Small intestine (tissue), 7 donors: ENCODE measurements around the gene VAMP4. TPM values are rescaled to one million over a fixed set of nuclear protein-coding genes. Genes with fewer than 3 reads are reported as not detected.

Experiments used
- DNase-seq, 2 donors: peaks; one replicate each; pipeline versions ENCODE4 v3.0.0 to v3.0.0-alpha.2; 2013
- FAIRE-seq: peaks from 2 replicates; lab custom pipeline; 2012; peaks lifted over from hg19 to GRCh38; lab: Jason Lieb, UNC
- H3K27ac ChIP-seq, 3 donors: one replicate each; pipeline ENCODE4 v1.5.1; 2013; ENCODE audit warnings: low read length in 2 of 3, mild to moderate bottlenecking in 2 of 3, control low read depth in 1 of 3, inconsistent platforms in 1 of 3, low read depth in 1 of 3, moderate library complexity in 1 of 3
- H3K27me3 ChIP-seq, 3 donors: one replicate each; pipeline ENCODE4 v1.6.1; 2013; ENCODE audit warnings: low read length in 3 of 3, inconsistent platforms in 1 of 3; ENCODE audit not compliant: control insufficient read depth in 3 of 3, insufficient read depth in 3 of 3
- H3K36me3 ChIP-seq, 3 donors: one replicate each; pipeline ENCODE4 v1.6.1; 2013; ENCODE audit warnings: low read length in 3 of 3, inconsistent platforms in 1 of 3, low read depth in 1 of 3, mild to moderate bottlenecking in 1 of 3, moderate library complexity in 1 of 3; ENCODE audit not compliant: control insufficient read depth in 3 of 3, insufficient read depth in 2 of 3
- H3K4me1 ChIP-seq, 3 donors: one replicate each; pipeline ENCODE4 v1.6.1; 2013; ENCODE audit warnings: low read length in 2 of 3, inconsistent platforms in 1 of 3, low read depth in 1 of 3, mild to moderate bottlenecking in 1 of 3, moderate library complexity in 1 of 3; ENCODE audit not compliant: control insufficient read depth in 3 of 3, insufficient read depth in 2 of 3
- H3K4me3 ChIP-seq, 3 donors: one replicate each; pipeline ENCODE4 v1.5.1; 2013; ENCODE audit warnings: low read length in 3 of 3, control low read depth in 1 of 3, inconsistent platforms in 1 of 3, low read depth in 1 of 3, mild to moderate bottlenecking in 1 of 3, moderate library complexity in 1 of 3
- H3K9me3 ChIP-seq, 2 donors: one replicate each; pipeline ENCODE4 v1.6.1; 2013; ENCODE audit warnings: low read depth in 1 of 2, low read length in 1 of 2; ENCODE audit not compliant: control insufficient read depth in 2 of 2, insufficient read depth in 1 of 2
- WGBS, 3 donors: extraction: QIAGEN DNeasy Blood & Tissue Kit; methylation state at CpG; one replicate each; pipeline ENCODE4 v1.1.7; 2013; 5-methylcytosine and 5-hydroxymethylcytosine counted together
- polyA plus RNA-seq, 4 donors: library from polyadenylated mRNA; stranded (reverse) in 3 of 4; unstranded in 1 of 4; fragments of 200-250 nt in 3 of 4; fragments of 120-200 nt in 1 of 4; gene quantifications; one replicate each; pipeline versions ENCODE4 v1.2.1 to v1.2.3, GENCODE V29; 2013
- donor health status: healthy with polysubstance abuse.
- donor health status: control.
- donor health status: control.
- donor health status: Bipolar disorder and iron deficiency.
- donor health status: healthy.

Gene VAMP4
- polyA plus RNA-seq, 4 donors, result 5.2 to 9.7 (median 8.1) TPM

GRCh38 chr1:171758011-171758410 is 16.1 kb upstream of the VAMP4 start:
- H3K36me3 ChIP-seq, result no peaks in the 10 kb centered on the region
- H3K9me3 ChIP-seq, result peaks cover 0 to 7% of the 10 kb centered on the region in 2 donors
- H3K4me1 ChIP-seq, result no peaks in the 10 kb centered on the region
- H3K4me3 ChIP-seq, result no peak overlapping the region
- DNase-seq (no peak), FAIRE-seq (no peak)
- H3K27me3 ChIP-seq, result peaks cover 3 to 4% (median 4%) of the 10 kb centered on the region in 3 donors
- H3K27ac ChIP-seq, result no peak overlapping the region

DNA sequence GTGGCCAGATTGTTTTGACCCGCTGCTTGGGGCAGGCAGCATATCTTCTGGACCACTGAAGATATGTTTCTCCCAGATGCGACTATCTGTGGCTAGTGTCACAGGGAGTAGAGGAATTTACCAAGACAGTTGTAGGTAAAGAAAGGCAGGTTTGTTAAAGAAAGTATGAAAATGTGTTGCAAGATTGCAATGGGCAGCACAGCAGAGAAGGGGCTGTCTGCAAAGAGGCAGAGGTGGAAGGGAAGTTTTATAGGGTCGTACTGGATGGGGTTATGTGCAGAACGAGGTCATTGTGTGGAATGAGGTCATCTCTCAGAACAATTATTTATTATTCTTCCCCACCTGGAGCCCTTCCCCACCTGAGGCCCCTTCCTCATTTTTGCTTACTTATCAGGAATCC is 15.0 kb upstream of the VAMP4 start:
- Histone ChIP-seq H3K27ac (no peak overlapping the region), H3K4me1 (no peaks in the 10 kb centered on the region), H3K4me3 (no peak overlapping the region), H3K27me3 (peaks cover 0 to 4% (median 4%) of the 10 kb centered on the region in 3 donors), H3K9me3 (peaks cover 0 to 7% of the 10 kb centered on the region in 2 donors), H3K36me3 (no peaks in the 10 kb centered on the region)
- DNase-seq (no peak), FAIRE-seq (no peak)
- WGBS, 3 donors, result 74 to 89% (median 78%) methylated on average over 4 of the region's 4 CpGs

DNA sequence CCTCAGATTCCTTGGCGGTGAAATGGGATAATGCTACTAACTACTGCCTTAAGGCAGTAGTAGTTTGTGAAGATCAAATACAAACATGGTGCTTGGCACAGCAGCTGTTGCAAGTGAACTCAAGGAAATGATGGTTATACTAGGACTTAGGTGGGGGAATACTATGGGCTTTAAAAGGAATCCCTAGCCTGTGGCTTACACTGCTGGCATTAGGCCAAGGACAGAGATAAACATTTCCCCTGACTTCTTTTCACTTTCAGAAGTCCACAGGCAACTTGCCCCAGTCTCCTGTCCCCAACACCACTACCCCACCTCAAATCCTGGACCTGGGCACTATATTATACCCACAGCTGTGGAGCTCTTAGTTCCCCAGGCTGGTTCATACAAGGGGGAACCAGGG is 13.1 kb upstream of the VAMP4 start:
- Histone ChIP-seq H3K27ac (no peak overlapping the region), H3K36me3 (no peaks in the 10 kb centered on the region), H3K9me3 (peaks cover 0 to 7% of the 10 kb centered on the region in 2 donors), H3K4me3 (no peak overlapping the region), H3K4me1 (no peaks in the 10 kb centered on the region), H3K27me3 (peaks cover 0 to 4% (median 4%) of the 10 kb centered on the region in 3 donors)
- no peak for DNase-seq
- WGBS, 3 donors, result 88 to 100% (median 95%) methylated on average over 1 of the region's 1 CpG
- no peak for FAIRE-seq

- FAIRE-seq, result no peak
- WGBS, 3 donors, result 73 to 76% (median 75%) methylated on average over 4 of the region's 4 CpGs
- no peaks in the 10 kb centered on the region for H3K4me1 ChIP-seq
Observed at GRCh38 chr1:171754353-171754705, 12.5 kb upstream of the VAMP4 start.

GRCh38 chr1:171753685-171754352 is 12.0 kb upstream of the VAMP4 start:
- H3K4me1 ChIP-seq, result no peaks in the 10 kb centered on the region
- peaks cover 0 to 7% of the 10 kb centered on the region in 2 donors for H3K9me3 ChIP-seq
- DNase-seq (no peak), FAIRE-seq (no peak)
- no peak overlapping the region for H3K27ac ChIP-seq
- peaks cover 0 to 4% (median 4%) of the 10 kb centered on the region in 3 donors for H3K27me3 ChIP-seq
- H3K36me3 ChIP-seq, result no peaks in the 10 kb centered on the region
- WGBS, 3 donors, result 55 to 73% (median 65%) methylated on average over 4 of the region's 4 CpGs
- H3K4me3 ChIP-seq, result no peak overlapping the region

More at GRCh38 chr1:171754353-171754705, 12.5 kb upstream of the VAMP4 start:
- DNase-seq, result no peak
- no peaks in the 10 kb centered on the region for H3K36me3 ChIP-seq
- peaks cover 0 to 4% (median 4%) of the 10 kb centered on the region in 3 donors for H3K27me3 ChIP-seq
- no peak overlapping the region for H3K4me3 ChIP-seq
- H3K9me3 ChIP-seq, result peaks cover 0 to 7% of the 10 kb centered on the region in 2 donors
- H3K27ac ChIP-seq, result no peak overlapping the region

GRCh38 chr1:171753182-171753581 is 11.3 kb upstream of the VAMP4 start:
- no peak for FAIRE-seq
- WGBS, 3 donors, result 94 to 98% (median 95%) methylated on average over 2 of the region's 2 CpGs
- Histone ChIP-seq H3K9me3 (peaks cover 0 to 7% of the 10 kb centered on the region in 2 donors), H3K4me3 (no peak overlapping the region), H3K27me3 (peaks cover 0 to 4% (median 4%) of the 10 kb centered on the region in 3 donors), H3K36me3 (no peaks in the 10 kb centered on the region), H3K4me1 (no peaks in the 10 kb centered on the region), H3K27ac (no peak overlapping the region)
- DNase-seq, result no peak

GRCh38 chr1:171751221-171751620 is 9.4 kb upstream of the VAMP4 start:
- FAIRE-seq (no peak), DNase-seq (no peak)
- Histone ChIP-seq H3K27me3 (peaks cover 0 to 4% (median 0%) of the 10 kb centered on the region in 3 donors), H3K27ac (no peak overlapping the region), H3K4me1 (no peaks in the 10 kb centered on the region), H3K4me3 (no peak overlapping the region), H3K9me3 (no peaks in the 10 kb centered on the region), H3K36me3 (no peaks in the 10 kb centered on the region)
- 93 to 96% (median 94%) methylated on average over 6 of the region's 6 CpGs for WGBS, 3 donors

- no peaks in the 10 kb centered on the region for H3K36me3 ChIP-seq
- FAIRE-seq (no peak), DNase-seq (no peak)
- H3K4me3 ChIP-seq, result no peak overlapping the region
- H3K4me1 ChIP-seq, result peaks cover 0 to 2% (median 0%) of the 10 kb centered on the region in 3 donors
- no peaks in the 10 kb centered on the region for H3K9me3 ChIP-seq
- WGBS, 3 donors, result 80 to 88% (median 82%) methylated on average over 3 of the region's 3 CpGs
- no peaks in the 10 kb centered on the region for H3K27me3 ChIP-seq
- H3K27ac ChIP-seq, result no peak overlapping the region
Observed at GRCh38 chr1:171748651-171749050, 6.8 kb upstream of the VAMP4 start.

GRCh38 chr1:171744986-171745385 is 3.1 kb upstream of the VAMP4 start:
- H3K4me1 ChIP-seq, result peaks cover 0 to 12% (median 0%) of the 10 kb centered on the region in 3 donors
- no peaks in the 10 kb centered on the region for H3K36me3 ChIP-seq
- FAIRE-seq (no peak), DNase-seq (no peak)
- WGBS, 3 donors, result 95 to 97% (median 96%) methylated on average over 8 of the region's 8 CpGs
- H3K9me3 ChIP-seq, result no peaks in the 10 kb centered on the region
- H3K27ac ChIP-seq, result no peak overlapping the region
- no peaks in the 10 kb centered on the region for H3K27me3 ChIP-seq
- H3K4me3 ChIP-seq, result no peak overlapping the region
